Forelimb muscle (tissue), 1 donor: ENCODE results near the gene KLF2. TPM values are rescaled to one million over a fixed set of nuclear protein-coding genes. Genes with fewer than 3 reads are reported as not detected.

Experiments used
- DNase-seq: peaks from one replicate; pipeline ENCODE4 v3.0.0-alpha.2; 2013; ENCODE audit warnings: low read depth
- polyA plus RNA-seq: library from polyadenylated mRNA; unstranded; fragments of 120-200 nt; gene quantifications from one replicate; pipeline ENCODE4 v1.2.1, GENCODE V29; 2013; ENCODE audit not compliant: insufficient read length

Gene KLF2
- polyA plus RNA-seq, 1 donor, result 48.2 TPM

DNA sequence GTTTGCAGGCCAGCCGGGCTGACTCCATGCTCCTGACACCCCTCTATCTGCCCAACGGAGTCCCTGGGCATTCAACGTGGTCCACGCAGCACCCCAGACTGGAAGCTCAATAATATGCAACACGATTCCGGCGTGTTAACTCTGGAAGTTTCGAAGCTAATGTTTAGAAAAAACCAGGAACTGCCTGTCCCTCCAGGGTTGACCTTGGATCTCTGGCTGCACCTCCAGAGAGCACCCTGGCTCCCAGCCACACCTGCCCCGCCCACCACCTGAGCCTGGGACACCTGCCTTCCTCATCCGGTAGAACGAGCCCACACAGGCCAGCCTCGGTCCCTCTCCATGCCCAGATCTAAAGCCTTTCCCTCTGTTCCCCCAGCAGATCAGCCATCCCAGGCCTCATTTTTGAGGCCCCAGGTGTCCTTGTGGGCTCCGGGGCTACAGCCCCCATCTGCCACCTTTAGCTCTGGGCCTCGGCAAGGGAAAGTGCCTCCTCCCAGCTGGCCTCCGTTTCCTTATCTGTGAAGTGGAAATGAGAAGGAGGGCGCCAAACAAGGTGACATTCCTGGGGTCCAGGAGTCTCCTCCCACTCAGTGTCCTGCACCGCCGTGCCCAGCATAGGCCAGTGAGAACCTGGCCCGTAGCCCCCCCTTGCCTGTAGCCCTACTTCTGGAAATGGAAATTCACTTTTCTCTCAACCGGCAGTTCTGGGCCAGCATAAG, 38.7 kb downstream of the KLF2 start:
- no peak for DNase-seq

DNA sequence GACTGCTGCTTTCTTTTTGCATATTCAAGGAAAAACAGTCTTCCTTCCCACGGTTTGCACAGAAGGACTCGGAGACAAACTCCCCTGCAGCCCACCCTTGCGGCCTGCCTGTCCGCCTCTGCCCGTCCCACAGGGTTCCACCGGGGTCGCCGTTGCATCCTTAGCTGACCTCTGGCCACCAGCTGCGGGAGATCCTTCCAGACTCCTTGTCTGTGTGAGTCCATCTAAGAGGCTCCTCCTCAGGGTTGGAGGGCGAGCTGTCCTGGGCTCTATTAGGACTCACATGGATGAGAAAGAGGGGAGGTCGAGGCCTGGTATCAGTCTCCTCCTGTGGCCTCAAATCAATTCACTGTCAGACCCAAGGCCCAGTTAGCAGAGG, 39.2 kb downstream of the KLF2 start:
- no peak for DNase-seq

DNA sequence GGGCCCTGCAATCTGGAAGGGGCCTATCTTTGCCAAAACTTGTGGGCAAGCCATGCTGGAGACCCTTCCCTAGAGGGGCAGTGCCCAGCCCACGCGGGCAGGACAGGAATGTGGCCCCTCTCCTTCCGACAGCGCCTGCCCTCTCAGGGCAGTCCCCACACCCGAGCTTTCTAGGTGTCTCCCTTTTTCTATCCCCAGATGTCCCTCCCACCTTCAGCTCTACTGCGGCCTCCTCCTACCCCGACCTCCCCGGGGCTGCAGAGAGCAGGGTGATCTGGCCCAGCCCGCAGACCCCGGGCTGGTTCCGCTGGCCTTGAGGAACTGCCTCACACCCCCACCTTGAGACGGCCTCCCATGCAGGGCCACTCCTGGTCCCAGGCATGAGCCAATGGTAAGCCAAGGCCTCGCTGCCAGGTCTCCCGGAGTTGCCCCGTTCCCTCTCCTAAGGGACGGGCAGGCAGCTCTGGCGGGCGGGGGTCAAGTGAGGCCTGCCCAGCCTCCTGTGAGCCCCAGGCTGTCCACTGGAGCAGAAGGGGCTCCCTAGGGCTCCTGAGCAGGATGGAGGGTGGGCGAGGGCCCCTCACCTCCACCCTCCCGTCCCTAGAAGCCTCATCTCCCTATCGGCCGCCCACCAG, 39.7 kb downstream of the KLF2 start:
- no peak for DNase-seq

DNA sequence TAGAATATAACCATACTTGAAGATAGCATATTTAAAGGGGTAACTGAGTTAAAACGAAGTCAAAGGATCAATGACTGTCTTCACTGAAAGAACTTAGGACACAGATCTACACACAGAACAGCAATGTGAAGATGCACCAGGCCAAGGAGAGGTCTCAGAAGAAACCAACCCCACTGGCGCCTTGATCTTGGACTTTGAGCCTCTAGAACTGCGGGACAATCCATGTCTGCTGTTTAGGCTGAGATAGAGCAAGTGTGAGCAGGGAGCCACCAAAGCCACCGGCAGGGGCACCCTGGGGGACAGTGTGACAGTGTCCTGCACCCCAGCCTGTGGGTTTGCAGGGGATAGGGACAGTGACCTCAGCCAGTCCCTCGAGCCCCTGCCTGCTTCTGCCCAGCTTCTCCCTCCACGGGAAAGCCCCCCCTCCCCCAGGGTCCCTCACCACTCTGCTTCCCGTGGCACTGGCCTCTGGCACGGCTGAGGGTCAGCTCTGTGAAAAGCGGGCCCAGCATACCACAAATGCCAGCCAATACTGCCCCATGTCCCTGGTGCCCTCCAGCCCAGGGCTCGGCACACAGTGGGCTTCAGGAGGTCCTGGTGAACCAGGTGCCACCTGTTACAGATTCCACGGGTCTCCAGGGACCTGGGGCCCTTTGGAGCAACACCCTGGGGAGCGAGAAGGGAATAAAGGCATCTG, 40.8 kb downstream of the KLF2 start:
- no peak for DNase-seq

DNA sequence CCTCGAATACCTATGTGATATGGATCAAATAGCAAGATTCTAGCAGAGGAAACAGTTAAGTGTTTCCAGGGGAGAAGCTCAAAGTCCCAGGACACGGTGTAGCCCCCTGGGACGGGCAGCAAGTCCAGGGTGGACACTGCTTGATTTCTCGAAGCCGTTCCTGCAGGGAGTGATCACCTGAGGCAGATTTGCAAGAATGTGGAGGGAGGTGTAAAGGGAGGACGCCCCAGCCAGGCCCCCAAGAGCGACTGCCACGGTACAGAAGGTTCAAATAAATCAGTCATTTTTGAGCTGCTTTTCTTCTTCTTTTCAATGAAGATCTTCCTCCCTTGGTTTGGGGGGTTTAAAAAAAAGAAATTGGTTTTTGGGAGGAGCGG, 41.4 kb downstream of the KLF2 start:
- no peak for DNase-seq

DNA sequence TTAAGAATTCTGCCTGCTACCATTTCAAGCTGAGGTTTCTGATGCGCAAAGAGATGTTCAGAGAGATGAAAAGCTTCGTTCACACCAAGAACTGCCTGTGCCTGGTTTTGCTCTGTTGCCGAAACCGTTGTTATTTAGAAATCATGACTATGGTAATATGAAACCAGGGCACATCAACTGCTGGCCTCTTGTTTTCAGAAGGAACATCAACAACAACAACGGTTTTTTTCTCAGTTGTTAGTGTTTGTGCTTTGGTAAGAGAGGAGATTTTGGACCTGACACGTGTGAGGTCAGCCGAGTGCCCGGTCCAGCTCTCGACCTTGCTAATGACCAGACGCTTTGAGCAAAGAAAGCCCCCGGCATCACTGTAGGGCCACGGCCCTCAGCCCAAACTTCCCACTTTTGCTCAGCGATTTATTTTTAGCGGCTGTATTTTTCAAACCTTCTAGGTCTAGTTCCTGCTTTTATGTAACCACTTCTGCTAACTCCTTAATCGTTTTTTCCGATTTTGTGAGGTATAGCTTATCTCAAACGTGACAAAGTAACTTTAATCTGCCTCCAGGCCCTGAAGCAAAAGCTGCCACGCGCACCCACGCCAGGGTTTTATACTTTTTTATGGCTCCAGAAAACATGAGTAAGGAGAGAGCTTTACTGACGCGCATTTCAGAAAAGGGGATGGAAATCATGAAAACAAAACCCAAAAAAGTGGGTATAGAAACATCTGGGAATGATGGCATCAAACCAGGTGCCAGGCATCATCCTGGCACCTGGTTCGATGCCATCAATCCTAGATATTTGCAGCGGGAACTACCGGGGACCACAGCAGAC, 42.0 kb downstream of the KLF2 start:
- no peak for DNase-seq

DNA sequence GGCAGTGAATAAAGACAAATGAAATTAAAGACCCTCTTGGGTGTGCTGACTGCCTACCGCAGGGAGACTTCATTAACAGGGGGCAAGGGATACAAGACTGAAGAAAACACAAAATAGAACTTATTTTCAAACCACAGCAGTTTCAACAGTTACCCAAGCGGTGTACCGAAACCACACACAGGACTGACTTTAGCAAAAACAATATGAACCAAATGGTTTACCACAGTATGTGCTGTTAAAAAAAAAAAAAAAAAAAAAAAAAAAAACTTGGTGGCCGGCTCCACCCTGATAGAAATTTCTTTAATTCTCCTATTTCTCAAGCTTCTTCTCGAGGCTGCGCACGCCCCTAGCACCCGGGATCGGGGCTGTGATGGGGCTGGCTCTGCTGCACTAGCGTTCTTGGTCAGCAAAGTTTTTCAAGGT, 42.6 kb downstream of the KLF2 start:
- no peak for DNase-seq

DNA sequence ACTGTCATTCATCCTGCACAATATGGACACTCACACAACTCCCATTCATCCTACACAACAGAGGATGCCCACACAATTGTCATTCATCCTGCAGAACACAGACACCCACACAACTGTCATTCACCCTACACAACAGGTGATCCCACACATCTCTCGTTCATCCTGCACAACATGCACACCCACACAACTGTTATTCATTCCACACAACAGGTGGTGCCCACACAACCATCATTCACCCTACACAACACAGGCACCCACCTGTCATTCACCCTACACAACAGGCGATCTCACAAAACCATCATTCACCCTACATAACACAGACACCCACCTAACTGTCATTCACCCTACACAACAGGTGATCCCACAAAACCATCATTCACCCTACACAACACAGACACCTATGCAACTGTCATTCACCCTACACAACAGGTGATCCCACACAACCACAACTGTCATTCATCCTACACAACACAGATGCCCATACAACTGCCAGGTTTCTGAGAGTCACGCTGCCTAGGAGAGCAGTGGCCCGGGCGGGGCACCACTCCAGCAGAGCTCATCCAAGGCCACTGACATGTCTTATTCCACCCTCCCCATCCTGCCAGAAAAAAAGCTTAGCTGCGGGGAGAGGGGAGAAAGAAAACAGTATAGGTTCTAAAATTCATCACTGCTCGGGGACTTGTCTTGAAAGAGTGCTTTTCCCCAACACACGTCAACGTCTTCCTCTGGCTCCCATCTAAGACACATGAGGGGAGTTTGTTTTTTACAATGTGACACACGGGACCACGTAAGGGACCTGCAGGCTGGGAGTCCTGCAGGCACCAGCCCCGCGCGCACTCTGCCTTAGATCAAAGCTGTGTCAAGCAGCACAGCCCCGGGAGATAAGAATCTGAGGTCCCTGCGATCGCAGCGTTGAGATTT, 44.0 kb downstream of the KLF2 start:
- no peak for DNase-seq

DNA sequence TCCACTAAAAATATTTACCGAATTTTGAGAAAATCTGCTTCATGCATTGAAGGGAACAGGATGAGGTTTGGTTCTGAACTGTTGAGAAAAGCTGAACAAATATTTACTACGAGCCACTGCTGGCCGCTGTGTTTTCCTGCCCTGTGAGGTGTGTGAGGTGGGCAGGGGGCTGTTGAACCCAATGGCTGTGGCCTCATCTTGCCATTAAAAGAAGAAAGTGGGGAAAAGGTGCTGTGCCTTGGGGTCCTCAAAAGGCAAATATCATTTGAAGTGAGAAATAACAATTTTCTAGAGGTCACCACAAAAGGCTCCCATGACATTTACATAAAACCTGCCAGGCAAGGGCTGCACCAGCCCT, 44.7 kb downstream of the KLF2 start:
- DNase-seq, result no peak

DNA sequence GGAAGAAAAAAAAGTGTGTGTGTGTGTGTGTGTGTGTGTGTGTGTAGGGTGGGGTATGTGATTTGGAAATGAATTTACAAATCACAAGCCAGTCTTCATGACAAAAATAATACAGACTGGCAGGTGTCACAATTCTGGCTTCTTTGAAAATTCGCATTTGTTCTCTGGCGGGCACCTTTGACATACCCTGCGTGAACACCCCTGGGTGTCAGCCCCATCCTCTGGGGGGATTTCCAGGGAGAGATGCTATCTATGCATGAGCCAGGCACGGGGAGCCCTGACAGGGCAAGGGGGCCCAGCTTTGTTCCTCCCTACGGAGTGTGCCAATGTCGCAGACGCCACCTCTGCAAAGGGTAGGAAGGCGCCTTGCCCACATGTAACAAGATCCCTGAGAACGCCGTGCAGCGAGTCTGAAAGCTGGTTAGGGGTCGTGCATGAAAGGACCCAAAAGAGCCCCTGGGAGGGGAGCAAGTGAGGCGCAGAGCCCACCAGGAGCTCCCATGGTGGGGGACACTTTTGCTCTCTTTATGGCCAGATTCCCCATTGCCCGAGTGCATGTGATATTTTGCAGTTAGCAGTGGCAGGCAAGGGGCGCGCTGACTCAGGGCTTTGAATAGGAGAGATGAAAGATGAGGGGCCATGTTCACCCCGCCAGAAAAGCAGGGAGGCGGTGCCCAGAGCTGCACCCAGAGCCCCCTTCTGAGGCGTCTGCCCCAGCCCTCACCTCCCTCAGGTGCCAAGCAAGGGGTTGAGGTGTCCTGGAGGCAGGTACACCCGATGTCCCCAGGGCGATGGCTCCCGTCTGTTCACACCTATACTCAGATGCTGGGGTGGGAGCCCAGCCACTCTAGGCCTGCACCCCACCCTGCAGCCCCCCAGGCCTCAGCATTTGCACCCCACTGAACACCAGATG, 45.3 kb downstream of the KLF2 start:
- DNase-seq, result no peak

DNA sequence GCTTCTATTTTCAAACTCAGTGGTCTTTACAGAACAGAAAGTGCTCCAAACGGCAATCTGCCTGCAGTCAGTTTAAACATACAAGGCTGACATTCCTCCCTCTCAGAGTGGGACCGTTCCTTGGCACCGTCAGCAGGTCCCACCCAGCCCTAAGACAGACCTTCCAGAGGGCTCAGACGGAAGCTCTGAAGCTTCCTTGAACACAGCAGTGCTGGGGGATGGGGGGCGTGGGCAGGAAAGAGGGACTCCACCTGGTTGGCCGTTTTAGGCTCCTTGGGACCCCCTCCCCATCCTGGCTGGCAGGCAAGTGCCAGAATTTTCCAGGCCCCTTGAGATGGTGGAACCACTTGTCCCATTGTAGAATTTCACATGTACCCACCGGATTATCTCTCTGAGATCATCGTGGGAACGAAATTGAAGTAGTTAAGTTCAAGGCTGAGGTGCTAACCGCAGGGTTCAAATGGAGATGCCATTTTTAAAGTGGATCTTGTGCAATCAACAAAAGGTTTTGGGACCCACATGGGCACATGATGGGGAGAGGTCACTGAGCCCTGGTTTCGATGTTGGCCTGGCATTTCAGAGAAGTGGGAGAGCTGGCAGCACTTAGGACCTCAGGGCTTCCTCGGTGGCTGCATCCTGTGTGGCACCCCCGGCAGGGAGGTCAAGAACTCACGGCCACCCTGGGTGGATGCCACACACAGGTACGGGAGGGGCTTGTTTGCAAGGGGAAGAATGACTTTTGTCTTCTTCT, 46.2 kb downstream of the KLF2 start:
- no peak for DNase-seq

DNA sequence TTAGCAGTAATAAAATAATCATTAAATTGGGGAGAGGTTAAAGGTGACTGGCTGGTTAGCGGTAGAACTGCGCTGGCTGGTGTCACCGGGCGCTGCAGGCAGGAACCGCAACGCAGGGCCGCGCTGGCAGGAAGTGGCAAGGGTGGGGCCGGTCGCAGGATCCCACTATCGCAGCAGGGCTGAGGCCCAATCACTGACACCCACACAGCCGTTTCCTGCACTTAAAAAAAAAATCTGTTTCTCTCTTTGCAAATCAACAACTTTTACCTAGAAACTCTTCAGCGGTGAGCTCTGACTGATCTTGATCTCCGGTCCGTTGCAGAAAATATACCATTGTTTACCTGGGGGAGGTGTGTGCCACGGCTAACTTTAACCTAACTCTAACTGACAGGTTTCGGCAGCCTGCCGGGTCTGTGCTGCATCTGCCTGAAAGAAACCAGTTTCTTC, 46.9 kb downstream of the KLF2 start:
- DNase-seq, result no peak

DNA sequence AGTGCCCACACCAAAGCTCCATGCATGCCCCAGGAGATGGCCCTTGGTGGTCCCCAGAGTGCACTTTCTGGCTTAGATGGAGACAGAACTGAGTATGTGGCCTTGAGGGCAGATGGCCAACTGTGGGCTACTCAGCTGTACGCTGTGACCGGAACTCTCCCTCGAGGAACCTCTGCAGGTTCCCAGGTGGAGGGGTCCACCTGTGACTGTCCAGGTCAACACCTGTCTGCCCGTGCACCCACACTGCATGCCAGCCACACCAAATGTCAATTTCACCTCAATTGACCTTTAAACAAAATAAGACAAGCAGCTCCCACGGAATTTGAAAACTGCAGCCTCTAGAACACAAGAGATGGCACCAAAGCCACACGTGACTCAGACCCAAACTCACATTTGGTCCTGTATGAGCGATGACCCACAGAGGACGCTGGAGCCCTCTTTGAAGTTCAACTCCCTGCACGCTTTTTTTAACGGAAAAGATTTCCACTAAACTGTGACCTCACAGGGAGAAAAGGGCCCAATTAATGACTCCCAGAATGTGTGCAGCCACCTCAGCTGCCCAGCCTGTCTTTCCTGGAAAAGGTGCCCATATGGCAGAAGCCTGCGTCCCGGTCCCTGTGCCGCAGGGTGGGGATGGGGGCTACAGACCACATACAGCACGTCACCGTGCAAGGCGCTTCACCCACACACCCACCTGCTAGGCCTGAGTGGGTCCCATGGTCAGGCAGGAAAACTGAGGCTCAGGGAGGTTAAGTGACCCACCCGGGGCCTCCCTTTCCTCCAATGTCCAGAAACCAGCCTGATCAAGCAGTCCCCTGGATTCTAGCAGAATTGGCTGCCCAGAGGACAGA, 47.7 kb downstream of the KLF2 start:
- no peak for DNase-seq

DNA sequence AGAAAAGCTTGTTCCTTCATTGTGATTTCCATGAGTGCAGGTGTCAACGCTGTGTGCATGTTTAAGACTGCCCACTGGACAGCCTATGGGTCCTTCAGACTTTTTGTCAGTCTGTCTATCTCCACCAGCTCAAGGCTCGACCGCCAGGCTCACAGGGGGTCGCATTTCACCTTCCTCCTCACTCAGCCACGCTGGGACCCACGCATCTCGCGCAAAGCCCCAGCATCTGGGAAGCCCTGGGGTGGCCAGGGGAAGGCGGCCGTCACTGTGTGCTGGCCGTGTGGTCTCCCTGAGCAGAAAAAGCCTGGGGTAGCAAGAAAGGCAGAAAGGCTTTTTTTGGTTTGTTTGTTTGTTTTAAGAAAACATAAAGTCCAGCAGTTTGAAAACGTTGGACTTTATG, 48.5 kb downstream of the KLF2 start:
- DNase-seq, result no peak

DNA sequence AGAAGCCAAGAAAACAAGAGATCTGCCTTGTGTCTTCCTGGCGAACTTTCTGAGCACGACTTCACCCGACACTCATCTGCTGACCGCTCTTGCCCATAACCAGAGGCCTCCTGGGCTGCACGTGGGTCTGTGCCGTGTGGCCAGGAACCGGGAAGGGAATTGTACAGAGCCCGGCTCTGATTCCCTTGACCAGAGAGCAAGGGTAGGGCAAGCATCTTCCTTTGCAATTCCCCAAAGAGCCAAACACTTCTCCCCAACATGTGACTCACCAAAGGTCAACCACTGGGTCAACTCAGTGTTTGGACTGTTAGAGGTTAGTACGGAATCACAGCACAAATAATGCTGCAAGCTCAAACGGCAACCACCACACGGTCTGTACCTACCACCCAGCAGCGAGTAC, 48.9 kb downstream of the KLF2 start:
- no peak for DNase-seq

DNA sequence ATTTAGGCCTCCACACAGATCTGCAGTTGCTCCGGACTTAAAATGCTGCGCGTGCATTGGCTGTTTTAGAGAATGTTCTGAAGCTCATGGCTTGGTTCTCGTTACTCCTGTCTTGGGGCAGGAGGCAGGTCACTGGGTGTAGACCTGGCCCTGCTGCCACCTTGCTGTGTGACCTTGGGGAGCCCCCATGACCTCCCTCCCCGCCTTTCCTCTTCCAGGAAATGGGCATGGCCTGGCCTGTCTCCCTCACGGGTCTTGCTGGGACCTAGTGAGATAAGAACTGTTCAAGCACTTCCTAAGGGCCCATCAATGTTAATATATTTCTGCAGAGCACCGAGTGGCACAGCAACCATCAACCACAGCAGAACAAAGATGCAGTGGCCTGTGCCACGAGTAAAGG, 49.4 kb downstream of the KLF2 start:
- no peak for DNase-seq

DNA sequence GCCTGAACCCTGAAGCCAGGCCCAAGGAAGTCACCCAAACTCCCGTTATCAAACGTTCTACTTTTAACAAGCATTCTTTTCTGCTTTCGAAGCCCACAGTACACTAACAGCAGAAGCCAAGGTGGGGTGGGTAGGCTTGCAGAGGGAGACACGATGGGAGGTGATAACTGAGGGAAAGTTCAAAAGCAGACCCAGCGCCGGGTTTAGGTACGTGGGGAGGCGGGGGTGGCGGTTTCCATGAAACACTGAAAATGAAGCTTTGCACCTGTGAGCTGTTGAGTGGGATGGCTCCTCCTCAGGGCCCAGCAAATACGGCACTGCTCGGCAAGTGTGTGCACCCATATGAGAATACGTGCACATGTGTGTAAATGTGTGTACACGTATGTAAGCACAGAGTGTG, 49.8 kb downstream of the KLF2 start:
- DNase-seq, result no peak

DNA sequence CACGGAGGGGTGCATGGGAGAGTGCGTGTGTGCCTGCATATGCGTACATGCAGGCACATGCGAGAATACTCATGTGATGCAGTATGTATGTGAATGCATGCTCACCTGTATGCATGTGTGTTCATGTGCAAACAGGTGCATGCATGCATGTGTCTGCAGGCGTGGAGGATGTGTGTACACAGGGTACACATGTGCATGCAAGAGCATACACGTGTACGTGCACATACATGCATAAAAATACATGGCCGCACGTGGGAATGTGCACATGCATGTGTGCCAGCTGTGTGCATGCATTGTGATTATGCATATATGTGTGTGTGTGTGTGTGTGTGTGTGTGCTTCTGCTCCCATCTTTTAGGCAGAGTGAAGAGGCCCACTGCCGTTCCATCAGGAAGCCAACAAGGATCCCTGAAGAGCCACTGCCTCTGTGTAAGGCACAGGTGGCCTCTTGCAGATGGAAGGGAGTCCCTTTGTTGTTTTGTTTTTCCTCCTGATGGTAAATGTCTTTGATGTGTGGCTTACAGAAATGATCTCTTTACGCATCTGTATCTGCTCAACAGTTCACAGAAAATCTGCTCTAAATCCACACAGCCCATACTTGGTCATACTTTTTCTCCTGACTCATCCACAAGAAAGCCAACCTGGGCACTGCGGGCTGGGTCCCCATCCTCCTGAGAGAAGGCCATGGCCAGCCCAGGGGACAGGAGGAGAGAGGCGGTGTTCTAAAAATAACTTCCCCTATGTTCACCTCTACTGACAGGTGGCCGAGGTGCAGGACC, 50.7 kb downstream of the KLF2 start:
- no peak for DNase-seq
